Type B pancreatic cell (in vitro differentiated cells): ENCODE measurements around the gene CASP9. TPM values are rescaled to one million over a fixed set of nuclear protein-coding genes. Genes with fewer than 3 reads are reported as not detected.
"Not testable (repeated sequence)": the region's sequence is repeated elsewhere in the genome, so short reads cannot be mapped to it uniquely, and the experiment has no call there.

Experiments used
- DNase-seq: peaks from one replicate; pipeline ENCODE4 v3.0.0; 2021; ENCODE audit warnings: mixed read lengths; ENCODE audit not compliant: unreplicated experiment; ENCODE audit errors: extremely low spot score
- H3K27ac Mint-ChIP-seq: 2 replicates; pipeline ENCODE4 v1.8.0; 2021; ENCODE audit warnings: mild to moderate bottlenecking, mixed read lengths
- H3K27me3 Mint-ChIP-seq: 2 replicates; pipeline ENCODE4 v1.8.0; 2021; ENCODE audit warnings: mixed read lengths
- H3K36me3 Mint-ChIP-seq: 2 replicates; pipeline ENCODE4 v1.8.0; 2021; ENCODE audit warnings: mixed read lengths
- H3K4me1 Mint-ChIP-seq: one replicate; pipeline ENCODE4 v1.8.0; 2021; ENCODE audit warnings: mixed read lengths; ENCODE audit not compliant: unreplicated experiment
- H3K4me3 Mint-ChIP-seq: 2 replicates; pipeline ENCODE4 v1.8.0; 2021; ENCODE audit warnings: mild to moderate bottlenecking, mixed read lengths
- H3K9me3 Mint-ChIP-seq: 2 replicates; pipeline ENCODE4 v1.8.0; 2021; ENCODE audit warnings: mixed read lengths
- total RNA-seq: library from RNA; stranded (reverse); gene quantifications from 2 replicates; pipeline ENCODE4 v1.2.1, GENCODE V29; 2021; ENCODE audit warnings: low replicate concordance
- TF ChIP-seq, protein P1 (sequence below): fragments of 200-600 bp; sonication (generic); conservative IDR thresholded peaks from 2 replicates; pipeline ENCODE4 v1.5.0; 2021; ENCODE audit warnings: antibody characterized with exemption, mild to moderate bottlenecking

CASP9 gene
- total RNA-seq, 1 donor from 2014 or later: 13.5 TPM

- TF ChIP-seq, protein P1, sequence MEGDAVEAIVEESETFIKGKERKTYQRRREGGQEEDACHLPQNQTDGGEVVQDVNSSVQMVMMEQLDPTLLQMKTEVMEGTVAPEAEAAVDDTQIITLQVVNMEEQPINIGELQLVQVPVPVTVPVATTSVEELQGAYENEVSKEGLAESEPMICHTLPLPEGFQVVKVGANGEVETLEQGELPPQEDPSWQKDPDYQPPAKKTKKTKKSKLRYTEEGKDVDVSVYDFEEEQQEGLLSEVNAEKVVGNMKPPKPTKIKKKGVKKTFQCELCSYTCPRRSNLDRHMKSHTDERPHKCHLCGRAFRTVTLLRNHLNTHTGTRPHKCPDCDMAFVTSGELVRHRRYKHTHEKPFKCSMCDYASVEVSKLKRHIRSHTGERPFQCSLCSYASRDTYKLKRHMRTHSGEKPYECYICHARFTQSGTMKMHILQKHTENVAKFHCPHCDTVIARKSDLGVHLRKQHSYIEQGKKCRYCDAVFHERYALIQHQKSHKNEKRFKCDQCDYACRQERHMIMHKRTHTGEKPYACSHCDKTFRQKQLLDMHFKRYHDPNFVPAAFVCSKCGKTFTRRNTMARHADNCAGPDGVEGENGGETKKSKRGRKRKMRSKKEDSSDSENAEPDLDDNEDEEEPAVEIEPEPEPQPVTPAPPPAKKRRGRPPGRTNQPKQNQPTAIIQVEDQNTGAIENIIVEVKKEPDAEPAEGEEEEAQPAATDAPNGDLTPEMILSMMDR: no peak
- Mint-ChIP-seq H3K9me3 (no peaks in the 10 kb centered on the region), H3K4me1 (no peaks in the 10 kb centered on the region), H3K27me3 (no peaks in the 10 kb centered on the region), H3K4me3 (no peak overlapping the region), H3K27ac (no peak overlapping the region), H3K36me3 (no peaks in the 10 kb centered on the region)
- DNase-seq: no peak
Measured at GRCh38 chr1:15469361-15469760, 54.7 kb downstream of the CASP9 start.

DNA sequence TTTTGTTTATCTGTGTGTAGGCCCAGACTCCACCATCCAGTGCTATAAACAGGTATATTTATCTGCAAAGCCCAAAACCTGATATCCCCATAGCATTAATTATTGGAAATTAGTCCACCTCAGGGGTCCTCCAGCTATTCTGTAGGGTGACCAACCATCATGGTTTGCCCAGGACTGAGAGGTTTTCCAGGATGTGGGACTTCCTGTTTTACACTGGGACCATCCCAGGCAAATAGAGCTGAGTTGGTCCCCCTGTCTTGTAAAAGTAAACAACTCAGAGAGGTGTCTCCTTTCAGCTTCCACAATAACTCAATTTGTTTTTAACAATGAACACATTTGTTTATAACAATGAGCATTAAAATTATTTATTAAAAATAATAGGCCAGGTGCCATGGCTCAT, 55.9 kb downstream of the CASP9 start:
- DNase-seq: no peak
- no peak overlapping the region for H3K27ac Mint-ChIP-seq
- no peaks in the 10 kb centered on the region for H3K36me3 Mint-ChIP-seq
- H3K4me3 Mint-ChIP-seq: no peak overlapping the region
- H3K9me3 Mint-ChIP-seq: no peaks in the 10 kb centered on the region
- TF ChIP-seq, protein P1: no peak
- H3K4me1 Mint-ChIP-seq: no peaks in the 10 kb centered on the region
- no peaks in the 10 kb centered on the region for H3K27me3 Mint-ChIP-seq

DNA sequence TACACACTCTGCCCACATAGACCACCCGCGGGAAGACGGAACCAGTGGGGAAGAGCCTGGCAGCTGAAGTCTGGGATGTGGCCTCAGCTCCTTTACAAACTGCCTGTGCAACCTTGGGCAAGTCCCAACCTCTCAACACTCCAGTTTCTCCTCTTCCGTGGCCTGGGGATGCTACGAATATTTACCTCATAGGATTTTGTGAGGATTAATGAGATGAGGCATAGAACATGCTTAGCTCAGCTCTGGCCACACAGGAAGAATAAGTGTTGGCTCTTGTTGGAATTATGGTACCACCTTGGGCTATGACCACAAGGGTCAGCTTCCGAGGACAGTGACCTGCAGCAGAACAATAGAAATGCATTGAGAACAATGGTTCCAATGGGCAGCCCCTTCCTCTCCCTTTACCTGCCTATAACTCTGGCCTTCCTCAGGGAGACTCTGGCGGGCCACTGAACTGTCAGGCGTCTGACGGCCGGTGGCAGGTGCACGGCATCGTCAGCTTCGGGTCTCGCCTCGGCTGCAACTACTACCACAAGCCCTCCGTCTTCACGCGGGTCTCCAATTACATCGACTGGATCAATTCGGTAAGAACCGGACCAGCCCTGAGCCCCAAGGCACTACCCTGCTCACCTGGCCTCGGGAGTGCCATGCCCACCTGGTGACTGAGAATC, 56.9 kb downstream of the CASP9 start:
- not testable (repeated sequence) for DNase-seq, H3K36me3 Mint-ChIP-seq, H3K9me3 Mint-ChIP-seq, H3K27me3 Mint-ChIP-seq, H3K27ac Mint-ChIP-seq, H3K4me1 Mint-ChIP-seq, H3K4me3 Mint-ChIP-seq

DNA sequence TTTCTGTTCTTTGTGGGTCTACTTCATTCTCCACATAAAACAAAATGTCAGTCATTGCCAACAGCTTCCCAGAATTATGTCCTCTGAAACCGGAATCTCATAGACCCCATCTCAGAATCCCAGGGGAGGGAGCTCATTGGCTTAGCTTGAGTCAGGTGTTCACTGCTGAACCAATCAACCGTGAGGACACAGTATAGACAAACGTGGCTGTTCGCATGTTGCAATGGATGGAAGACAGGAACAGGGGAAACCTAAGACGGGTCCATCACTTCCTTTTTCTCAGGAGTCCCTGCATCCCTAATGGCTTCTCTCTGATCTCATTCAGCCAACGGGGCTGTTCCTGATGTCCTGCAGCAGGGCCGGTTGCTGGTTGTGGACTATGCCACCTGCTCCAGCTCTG, 58.3 kb downstream of the CASP9 start:
- no peak for DNase-seq
- Mint-ChIP-seq H3K9me3 (no peaks in the 10 kb centered on the region), H3K36me3 (no peaks in the 10 kb centered on the region), H3K27me3 (no peaks in the 10 kb centered on the region), H3K4me3 (no peak overlapping the region), H3K27ac (no peak overlapping the region), H3K4me1 (no peaks in the 10 kb centered on the region)
- TF ChIP-seq, protein P1: no peak

- H3K4me3 Mint-ChIP-seq, H3K4me1 Mint-ChIP-seq, H3K36me3 Mint-ChIP-seq, H3K27ac Mint-ChIP-seq, H3K9me3 Mint-ChIP-seq, H3K27me3 Mint-ChIP-seq, DNase-seq: not testable (repeated sequence)
Measured at GRCh38 chr1:15463926-15464322, 60.1 kb downstream of the CASP9 start.

- H3K27me3 Mint-ChIP-seq, H3K4me1 Mint-ChIP-seq, H3K27ac Mint-ChIP-seq, DNase-seq, H3K4me3 Mint-ChIP-seq, H3K9me3 Mint-ChIP-seq, H3K36me3 Mint-ChIP-seq: not testable (repeated sequence)
Measured at GRCh38 chr1:15463064-15463800, 60.8 kb downstream of the CASP9 start.

- H3K27me3 Mint-ChIP-seq: no peaks in the 10 kb centered on the region
- no peaks in the 10 kb centered on the region for H3K9me3 Mint-ChIP-seq
- peaks cover 10% of the 10 kb centered on the region for H3K4me1 Mint-ChIP-seq
- no peak for DNase-seq
- H3K4me3 Mint-ChIP-seq: no peak overlapping the region
- H3K36me3 Mint-ChIP-seq: no peaks in the 10 kb centered on the region
- H3K27ac Mint-ChIP-seq: no peak overlapping the region
- TF ChIP-seq, protein P1: no peak
Measured at GRCh38 chr1:15460708-15461095, 63.3 kb downstream of the CASP9 start.
